OCI-LY3 (cell line): ENCODE measurements around the gene THY1.

Experiments
- EZH2phosphoT487 ChIP-seq: fragments of 200-600 bp; shearing (Covaris generic); IDR thresholded peaks from 2 replicates; pipeline ENCODE4 v1.6.1; 2018; ENCODE audit warnings: antibody characterized with exemption, mixed run types, low read depth
- TF ChIP-seq, protein P1 (sequence below): fragments of 200-600, 300-600 bp; sonication (generic); IDR thresholded peaks from 2 replicates; pipeline ENCODE4 v1.5.1; 2014; ENCODE audit warnings: antibody characterized with exemption, low read length, low read depth

DNA sequence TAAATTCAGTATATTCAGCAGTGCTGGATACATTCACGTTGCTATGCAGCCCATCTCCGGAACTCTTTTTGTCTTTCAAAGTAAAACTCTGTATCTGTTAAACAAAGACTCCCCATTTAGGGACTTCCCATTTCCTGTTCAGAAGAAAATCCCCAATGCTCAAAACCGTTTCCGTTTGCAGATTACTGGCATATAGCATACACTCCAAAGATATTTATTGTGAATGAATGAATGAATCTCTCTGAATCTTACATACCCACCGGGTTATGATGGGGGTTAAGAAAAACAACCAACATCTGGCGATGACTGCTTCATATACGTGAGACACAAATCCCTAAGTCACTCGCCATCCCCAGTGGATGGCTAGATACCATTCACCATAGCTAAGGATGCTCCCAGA is 1.6 kb downstream of the THY1 start:
- TF ChIP-seq, protein P1, sequence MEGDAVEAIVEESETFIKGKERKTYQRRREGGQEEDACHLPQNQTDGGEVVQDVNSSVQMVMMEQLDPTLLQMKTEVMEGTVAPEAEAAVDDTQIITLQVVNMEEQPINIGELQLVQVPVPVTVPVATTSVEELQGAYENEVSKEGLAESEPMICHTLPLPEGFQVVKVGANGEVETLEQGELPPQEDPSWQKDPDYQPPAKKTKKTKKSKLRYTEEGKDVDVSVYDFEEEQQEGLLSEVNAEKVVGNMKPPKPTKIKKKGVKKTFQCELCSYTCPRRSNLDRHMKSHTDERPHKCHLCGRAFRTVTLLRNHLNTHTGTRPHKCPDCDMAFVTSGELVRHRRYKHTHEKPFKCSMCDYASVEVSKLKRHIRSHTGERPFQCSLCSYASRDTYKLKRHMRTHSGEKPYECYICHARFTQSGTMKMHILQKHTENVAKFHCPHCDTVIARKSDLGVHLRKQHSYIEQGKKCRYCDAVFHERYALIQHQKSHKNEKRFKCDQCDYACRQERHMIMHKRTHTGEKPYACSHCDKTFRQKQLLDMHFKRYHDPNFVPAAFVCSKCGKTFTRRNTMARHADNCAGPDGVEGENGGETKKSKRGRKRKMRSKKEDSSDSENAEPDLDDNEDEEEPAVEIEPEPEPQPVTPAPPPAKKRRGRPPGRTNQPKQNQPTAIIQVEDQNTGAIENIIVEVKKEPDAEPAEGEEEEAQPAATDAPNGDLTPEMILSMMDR: no peak
- TF ChIP-seq EZH2phosphoT487: no peak
